GM12874 (cell line): ENCODE measurements around the gene LIFR.

Experiments used
- TF ChIP-seq, protein P1 (sequence below): IDR thresholded peaks from 2 replicates; pipeline ENCODE4 v1.5.1; 2011; ENCODE audit warnings: low read depth, mild to moderate bottlenecking, control low read depth, low read length, moderate library complexity; ENCODE audit not compliant: insufficient read depth

Gene LIFR

DNA sequence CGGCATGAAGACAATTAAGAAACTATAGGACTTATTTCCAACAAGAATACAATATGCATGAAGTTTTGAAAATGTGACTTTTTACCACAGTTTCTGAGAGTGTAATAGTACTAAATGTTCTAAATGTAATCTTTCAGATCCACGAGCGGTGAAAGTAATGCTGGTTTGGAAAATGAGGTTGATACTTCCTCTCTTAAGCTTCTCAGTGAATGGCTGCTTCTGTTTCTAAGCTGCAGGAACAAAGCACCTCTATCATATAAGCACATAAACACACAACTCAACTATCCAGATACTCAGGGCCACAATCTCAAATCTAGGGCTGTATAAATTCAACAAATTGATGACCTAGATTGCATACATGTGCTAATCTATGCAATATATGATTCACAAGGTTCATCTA lies 78.3 kb downstream of the LIFR start:
- TF ChIP-seq, protein P1, sequence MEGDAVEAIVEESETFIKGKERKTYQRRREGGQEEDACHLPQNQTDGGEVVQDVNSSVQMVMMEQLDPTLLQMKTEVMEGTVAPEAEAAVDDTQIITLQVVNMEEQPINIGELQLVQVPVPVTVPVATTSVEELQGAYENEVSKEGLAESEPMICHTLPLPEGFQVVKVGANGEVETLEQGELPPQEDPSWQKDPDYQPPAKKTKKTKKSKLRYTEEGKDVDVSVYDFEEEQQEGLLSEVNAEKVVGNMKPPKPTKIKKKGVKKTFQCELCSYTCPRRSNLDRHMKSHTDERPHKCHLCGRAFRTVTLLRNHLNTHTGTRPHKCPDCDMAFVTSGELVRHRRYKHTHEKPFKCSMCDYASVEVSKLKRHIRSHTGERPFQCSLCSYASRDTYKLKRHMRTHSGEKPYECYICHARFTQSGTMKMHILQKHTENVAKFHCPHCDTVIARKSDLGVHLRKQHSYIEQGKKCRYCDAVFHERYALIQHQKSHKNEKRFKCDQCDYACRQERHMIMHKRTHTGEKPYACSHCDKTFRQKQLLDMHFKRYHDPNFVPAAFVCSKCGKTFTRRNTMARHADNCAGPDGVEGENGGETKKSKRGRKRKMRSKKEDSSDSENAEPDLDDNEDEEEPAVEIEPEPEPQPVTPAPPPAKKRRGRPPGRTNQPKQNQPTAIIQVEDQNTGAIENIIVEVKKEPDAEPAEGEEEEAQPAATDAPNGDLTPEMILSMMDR: no peak

DNA sequence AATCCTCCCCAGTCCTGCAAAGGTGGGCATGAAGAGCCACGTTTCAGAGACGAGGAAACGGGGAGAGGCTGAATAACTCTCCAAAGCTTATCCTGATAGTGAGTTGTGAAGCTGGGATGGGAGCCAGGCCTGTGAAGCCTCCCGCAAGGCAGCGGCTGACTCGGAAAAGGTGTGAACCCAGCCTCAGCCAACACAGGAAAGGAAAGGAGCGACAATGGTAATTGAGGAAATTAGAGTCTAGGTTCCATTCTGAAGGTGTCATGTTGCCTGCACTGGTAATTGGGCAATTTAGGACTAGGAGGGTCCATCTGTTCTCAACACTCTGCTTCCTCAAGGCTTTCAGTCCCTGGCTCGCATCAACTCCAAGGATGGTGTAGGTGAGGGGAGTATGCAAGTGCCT lies 83.4 kb downstream of the LIFR start:
- TF ChIP-seq, protein P1: no peak

DNA sequence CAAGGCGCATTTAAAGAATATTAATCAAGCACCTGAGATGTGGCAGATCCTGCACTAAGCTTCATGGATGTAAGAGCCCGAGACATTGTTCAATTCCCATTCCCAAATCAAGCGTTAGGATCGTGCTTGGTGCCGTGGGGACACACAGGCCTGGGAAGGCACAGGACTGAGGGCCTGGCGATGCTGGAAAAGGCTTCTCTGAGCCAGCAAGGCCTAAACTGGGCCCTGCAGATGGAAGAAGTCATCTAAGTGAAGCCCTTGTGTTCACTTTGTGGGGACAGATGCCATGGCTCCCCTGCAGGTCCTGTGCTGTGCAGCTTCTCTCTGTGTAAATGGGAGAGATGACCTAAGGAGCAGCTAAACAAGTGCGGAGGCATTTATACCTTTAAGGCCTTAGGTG lies 83.9 kb downstream of the LIFR start:
- TF ChIP-seq, protein P1: no peak

DNA sequence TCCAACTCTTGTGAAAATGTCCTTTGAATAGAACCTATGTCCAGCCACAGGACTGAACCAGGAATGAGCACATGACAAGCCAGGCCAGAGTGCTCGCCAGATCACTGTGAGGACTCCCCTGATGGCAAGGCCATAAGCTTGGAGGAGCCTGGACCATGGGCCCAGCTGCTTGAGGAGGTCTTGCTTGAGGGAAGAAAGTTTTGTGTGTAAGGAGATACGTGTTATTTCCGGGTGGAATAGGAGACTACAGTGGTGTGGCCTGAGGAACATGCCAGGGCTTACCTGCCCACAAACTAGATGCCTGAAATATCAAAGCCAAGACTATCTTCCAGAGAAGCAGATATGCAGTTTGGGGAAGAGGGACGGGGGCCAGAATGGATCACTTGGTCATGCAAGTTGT lies 84.7 kb downstream of the LIFR start:
- TF ChIP-seq, protein P1: no peak

DNA sequence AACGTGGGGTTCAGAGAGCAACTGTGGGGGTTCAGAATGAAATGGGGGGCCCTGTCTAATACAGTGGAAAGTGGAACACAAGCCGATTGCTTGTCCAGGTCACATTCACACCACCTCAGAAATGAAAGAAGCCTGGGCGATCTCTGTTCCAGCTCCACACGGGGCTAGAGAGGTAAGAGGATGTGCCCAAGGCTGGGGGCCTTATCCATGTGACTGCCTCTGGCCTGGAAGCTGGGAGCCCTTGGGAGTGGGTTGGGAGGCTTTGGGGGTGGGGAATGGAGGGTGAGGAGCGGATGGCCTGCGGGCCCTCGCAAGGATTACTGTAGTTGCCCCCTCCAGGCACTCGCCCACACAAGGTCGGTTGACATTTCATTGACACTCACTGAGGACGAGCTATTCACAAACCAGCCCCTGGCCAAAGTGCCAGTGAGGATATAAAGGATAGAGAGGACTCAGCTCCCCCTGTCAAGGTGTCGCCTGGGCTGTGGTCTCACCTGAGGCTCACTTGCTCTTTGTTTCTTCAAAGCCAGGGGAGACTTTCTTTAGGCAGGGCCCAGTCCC lies 86.7 kb downstream of the LIFR start:
- TF ChIP-seq, protein P1: no peak

DNA sequence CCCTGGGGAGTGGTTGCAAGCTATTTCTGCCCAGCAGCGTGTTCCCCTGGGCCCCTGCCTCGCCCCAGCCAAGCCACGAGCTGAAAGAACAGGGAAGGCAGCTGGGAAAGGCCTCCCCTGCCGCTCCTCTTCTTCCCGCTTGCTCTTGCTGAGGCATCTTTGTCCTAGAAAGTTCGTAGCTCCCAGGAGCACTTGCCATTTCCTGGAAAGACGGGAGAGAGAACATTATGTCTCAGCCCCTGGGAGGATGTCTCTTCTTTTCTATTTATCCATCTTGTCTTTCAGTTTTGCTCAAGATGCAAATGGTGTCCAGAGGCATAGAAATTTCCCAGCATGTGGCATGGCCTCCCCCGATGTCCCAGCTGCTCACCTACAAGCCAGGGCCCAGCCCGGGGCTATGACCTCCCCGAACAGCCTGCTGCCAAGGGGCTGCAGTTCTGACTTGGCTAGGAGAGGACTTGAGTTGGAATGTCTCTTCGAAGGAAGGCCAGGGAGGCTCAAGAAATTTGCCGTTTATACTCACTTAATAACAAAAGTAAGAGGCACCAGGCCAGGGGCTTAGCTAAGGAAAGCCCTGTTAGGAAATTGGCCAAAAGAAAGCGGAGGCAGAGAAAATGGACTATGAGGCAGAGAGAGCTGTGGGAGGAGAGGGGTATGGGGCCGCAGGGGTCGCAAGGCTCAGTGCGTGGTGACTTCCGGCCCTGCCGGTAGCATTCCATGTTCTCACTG lies 87.3 kb downstream of the LIFR start:
- TF ChIP-seq, protein P1: no peak

DNA sequence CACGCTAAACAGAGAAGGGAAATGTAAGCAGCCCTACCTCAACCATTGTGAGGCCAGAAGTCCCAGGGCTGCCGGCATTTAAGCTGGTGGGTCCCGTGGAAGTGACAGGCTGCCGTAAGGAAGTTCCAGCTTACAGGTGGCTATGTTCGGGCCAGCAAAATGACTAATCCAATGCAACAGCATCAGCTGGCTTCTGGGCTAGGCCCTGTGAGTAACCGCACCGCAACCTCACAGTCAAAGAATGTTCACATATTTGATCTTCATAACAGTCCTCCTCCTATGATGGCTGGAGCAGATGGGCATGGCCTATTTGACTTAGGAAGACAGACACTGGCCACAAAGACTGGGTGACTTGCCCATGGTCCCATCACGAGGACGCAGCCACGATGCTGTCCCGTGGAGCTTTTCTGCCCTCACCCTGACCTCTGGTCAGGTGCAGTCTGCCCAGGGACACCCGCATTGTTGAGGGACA lies 88.2 kb downstream of the LIFR start:
- TF ChIP-seq, protein P1: no peak
